ENCODE data around the gene TMEM132C. TPM values are rescaled to one million over a fixed set of nuclear protein-coding genes. Genes with fewer than 3 reads are reported as not detected.

The TMEM132C gene
- total and polyA plus RNA-seq, 12 donors = 0.79 to 2.9 (median 1.7) TPM

GRCh38 chr12:128671528-128672042, 404.6 kb downstream of the TMEM132C start:
- WGBS, 2 donors = 79 to 82% methylated on average over 5 of the region's 5 CpGs
- no peaks in the 10 kb centered on the region for H3K36me3 ChIP-seq
- no peak overlapping the region for H3K27ac ChIP-seq
- no peak for ATAC-seq
- no peak overlapping the region for H3K4me3 ChIP-seq
- H3K9me3 ChIP-seq = peaks cover 0 to 22% (median 0%) of the 10 kb centered on the region in 11 donors
- H3K4me1 ChIP-seq = no peaks in the 10 kb centered on the region
- no peak for TF ChIP-seq CTCF (IDR thresholded peaks at IDR 0.05)
- H3K27me3 ChIP-seq = peaks cover 0 to 5% (median 0%) of the 10 kb centered on the region in 7 donors
- no peak for DNase-seq
- intact Hi-C loops (cut with DNase I) = no loop called here

GRCh38 chr12:128672428-128672827, 405.5 kb downstream of the TMEM132C start:
- intact Hi-C loops (cut with DNase I) = no loop called here
- H3K27me3 ChIP-seq = peaks cover 0 to 5% (median 0%) of the 10 kb centered on the region in 7 donors
- H3K4me3 ChIP-seq = no peak overlapping the region
- DNase-seq (no peak), ATAC-seq (no peak)
- no peaks in the 10 kb centered on the region for H3K4me1 ChIP-seq
- TF ChIP-seq CTCF (IDR thresholded peaks at IDR 0.05) = no peak
- no peaks in the 10 kb centered on the region for H3K36me3 ChIP-seq
- H3K27ac ChIP-seq = no peak overlapping the region
- peaks cover 0 to 15% (median 0%) of the 10 kb centered on the region in 11 donors for H3K9me3 ChIP-seq

GRCh38 chr12:128672893-128673292, 405.9 kb downstream of the TMEM132C start:
- Histone ChIP-seq H3K9me3 (peaks cover 0 to 15% (median 0%) of the 10 kb centered on the region in 11 donors), H3K4me3 (no peak overlapping the region), H3K27ac (no peak overlapping the region), H3K4me1 (no peaks in the 10 kb centered on the region), H3K27me3 (peaks cover 0 to 5% (median 0%) of the 10 kb centered on the region in 7 donors), H3K36me3 (no peaks in the 10 kb centered on the region)
- TF ChIP-seq CTCF (IDR thresholded peaks at IDR 0.05) = no peak
- intact Hi-C loops (cut with DNase I) = no loop called here
- no peak for DNase-seq
- 49 to 58% methylated on average over 4 of the region's 4 CpGs for WGBS, 2 donors
- no peak for ATAC-seq

- intact Hi-C loops (cut with DNase I) = no loop called here
- no peak for DNase-seq
- no peak for TF ChIP-seq CTCF (IDR thresholded peaks at IDR 0.05)
- Histone ChIP-seq H3K4me1 (no peaks in the 10 kb centered on the region), H3K36me3 (no peaks in the 10 kb centered on the region), H3K27ac (no peak overlapping the region), H3K9me3 (peaks cover 0 to 11% (median 0%) of the 10 kb centered on the region in 11 donors), H3K27me3 (peaks cover 0 to 5% (median 0%) of the 10 kb centered on the region in 7 donors), H3K4me3 (no peak overlapping the region)
- ATAC-seq = no peak
Observed at GRCh38 chr12:128675576-128675975, 408.6 kb downstream of the TMEM132C start.

All from heart right ventricle (tissue), 16 donors.